Measurements from ENCODE around the gene ING3. TPM values are rescaled to one million over a fixed set of nuclear protein-coding genes. Genes with fewer than 3 reads are reported as not detected.

The ING3 gene
- total and polyA plus RNA-seq, 12 donors = 6.0 to 18.1 (median 13.5) TPM

DNA sequence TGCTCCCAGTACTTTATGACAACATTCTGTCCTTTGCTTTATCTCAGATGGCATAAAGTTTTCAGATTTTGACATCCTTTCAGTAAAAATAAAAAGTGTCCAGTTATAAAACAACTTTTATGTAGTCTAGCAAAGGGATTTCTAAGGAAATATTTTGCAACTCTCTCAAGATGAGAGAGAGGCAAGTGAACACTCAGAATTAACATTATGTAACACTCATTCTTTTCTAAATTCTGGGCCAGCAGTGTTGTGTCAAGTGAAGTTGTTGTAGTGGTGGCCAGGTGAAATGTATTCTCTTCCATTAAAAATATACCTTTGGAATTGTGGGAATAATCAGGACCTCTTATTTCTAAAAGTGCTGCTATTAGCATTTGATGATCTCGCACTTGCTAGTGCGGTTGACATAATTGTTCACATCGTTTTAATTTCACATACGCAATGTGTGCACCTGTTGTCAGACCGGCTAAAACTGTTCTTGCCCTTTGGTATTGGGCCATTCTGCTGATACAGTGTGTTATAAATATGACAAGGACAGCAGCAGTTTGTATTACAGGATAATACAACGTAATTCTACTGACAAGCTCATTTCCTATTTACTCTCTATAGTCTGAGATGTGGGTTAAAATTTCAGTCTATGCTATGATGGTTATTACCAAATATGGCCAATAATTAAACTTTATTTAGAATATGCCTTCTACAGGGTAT lies 61.7 kb downstream of the ING3 start:
- H3K9me3 ChIP-seq = no peaks in the 10 kb centered on the region
- TF ChIP-seq, protein P1, sequence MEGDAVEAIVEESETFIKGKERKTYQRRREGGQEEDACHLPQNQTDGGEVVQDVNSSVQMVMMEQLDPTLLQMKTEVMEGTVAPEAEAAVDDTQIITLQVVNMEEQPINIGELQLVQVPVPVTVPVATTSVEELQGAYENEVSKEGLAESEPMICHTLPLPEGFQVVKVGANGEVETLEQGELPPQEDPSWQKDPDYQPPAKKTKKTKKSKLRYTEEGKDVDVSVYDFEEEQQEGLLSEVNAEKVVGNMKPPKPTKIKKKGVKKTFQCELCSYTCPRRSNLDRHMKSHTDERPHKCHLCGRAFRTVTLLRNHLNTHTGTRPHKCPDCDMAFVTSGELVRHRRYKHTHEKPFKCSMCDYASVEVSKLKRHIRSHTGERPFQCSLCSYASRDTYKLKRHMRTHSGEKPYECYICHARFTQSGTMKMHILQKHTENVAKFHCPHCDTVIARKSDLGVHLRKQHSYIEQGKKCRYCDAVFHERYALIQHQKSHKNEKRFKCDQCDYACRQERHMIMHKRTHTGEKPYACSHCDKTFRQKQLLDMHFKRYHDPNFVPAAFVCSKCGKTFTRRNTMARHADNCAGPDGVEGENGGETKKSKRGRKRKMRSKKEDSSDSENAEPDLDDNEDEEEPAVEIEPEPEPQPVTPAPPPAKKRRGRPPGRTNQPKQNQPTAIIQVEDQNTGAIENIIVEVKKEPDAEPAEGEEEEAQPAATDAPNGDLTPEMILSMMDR (IDR thresholded peaks at IDR 0.05) = no peak
- no peaks in the 10 kb centered on the region for H3K27me3 ChIP-seq
- intact Hi-C loops (cut with DNase I) = no loop called here
- ATAC-seq = peak in 6 of 8 donors; percentile 50 to 76 (median 70)
- H3K27ac ChIP-seq = peak overlapping the region in 7 of 10 donors; percentile 7 to 61 (median 37)
- DNase-seq = no peak
- H3K4me3 ChIP-seq = no peak overlapping the region
- peaks cover 0 to 19% (median 0%) of the 10 kb centered on the region in 9 donors for H3K36me3 ChIP-seq
- WGBS, 2 donors = 63% methylated on average over 6 of the region's 6 CpGs
- H3K4me1 ChIP-seq = peaks cover 0 to 52% (median 42%) of the 10 kb centered on the region in 9 donors

DNA sequence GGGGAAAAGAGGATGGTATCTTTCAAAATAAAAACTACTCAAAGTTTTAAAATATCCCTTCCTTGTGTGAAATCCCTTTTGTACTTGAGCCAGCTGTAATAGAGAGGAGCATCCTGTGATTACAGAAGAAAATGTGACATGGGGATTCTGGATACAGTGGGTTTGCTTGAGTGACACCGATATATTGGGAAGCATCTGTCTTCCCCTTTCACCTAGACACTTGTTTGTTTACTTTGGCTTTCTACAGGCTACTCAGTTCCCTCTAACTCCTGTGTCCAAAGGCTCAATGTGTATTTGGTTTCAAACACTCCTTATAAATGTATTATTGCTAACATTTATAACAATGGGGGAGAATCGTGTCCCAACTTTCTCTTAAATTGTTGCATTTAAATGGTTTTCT lies 62.3 kb downstream of the ING3 start:
- Histone ChIP-seq H3K4me1 (peaks cover 0 to 52% (median 42%) of the 10 kb centered on the region in 9 donors), H3K36me3 (peaks cover 0 to 19% (median 0%) of the 10 kb centered on the region in 9 donors), H3K27me3 (no peaks in the 10 kb centered on the region), H3K27ac (peak overlapping the region in 6 of 10 donors; percentile 32 to 61 (median 46)), H3K9me3 (no peaks in the 10 kb centered on the region), H3K4me3 (no peak overlapping the region)
- DNase-seq (no peak), ATAC-seq (peak in 3 of 8 donors; percentile 25 to 42 (median 36))
- intact Hi-C loops (cut with DNase I) = no loop called here
- 46 to 60% methylated on average over 2 of the region's 2 CpGs for WGBS, 2 donors
- TF ChIP-seq, protein P1 (IDR thresholded peaks at IDR 0.05) = no peak

DNA sequence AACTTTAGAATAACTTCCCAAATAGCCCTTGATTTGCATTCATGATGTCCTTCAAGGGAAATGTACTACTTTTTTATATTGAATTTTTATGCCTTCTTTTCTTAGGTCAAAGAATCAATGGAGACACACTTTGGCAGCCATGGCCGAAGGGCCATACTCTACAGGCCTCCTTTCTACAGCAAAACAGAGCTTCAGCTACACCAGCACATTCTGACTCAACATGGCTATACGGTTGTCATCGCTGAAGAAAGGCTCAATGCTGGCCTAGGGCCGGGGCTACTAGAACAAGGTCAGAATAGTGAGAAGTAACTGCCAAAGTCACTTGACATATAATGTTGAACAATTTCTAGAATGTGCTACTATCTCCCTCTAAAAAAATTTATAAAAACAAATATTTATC lies 65.0 kb downstream of the ING3 start:
- Histone ChIP-seq H3K4me1 (peaks cover 0 to 78% (median 66%) of the 10 kb centered on the region in 9 donors), H3K36me3 (peaks cover 0 to 19% (median 0%) of the 10 kb centered on the region in 9 donors), H3K27me3 (no peaks in the 10 kb centered on the region), H3K4me3 (no peak overlapping the region), H3K27ac (peak overlapping the region in 7 of 10 donors; percentile 4 to 82 (median 38)), H3K9me3 (peaks cover 0 to 3% (median 0%) of the 10 kb centered on the region in 11 donors)
- DNase-seq = no peak
- WGBS, 2 donors = 84 to 93% methylated on average over 4 of the region's 4 CpGs
- ATAC-seq = no peak
- intact Hi-C loops (cut with DNase I) = no loop called here
- TF ChIP-seq, protein P1 (IDR thresholded peaks at IDR 0.05) = no peak

DNA sequence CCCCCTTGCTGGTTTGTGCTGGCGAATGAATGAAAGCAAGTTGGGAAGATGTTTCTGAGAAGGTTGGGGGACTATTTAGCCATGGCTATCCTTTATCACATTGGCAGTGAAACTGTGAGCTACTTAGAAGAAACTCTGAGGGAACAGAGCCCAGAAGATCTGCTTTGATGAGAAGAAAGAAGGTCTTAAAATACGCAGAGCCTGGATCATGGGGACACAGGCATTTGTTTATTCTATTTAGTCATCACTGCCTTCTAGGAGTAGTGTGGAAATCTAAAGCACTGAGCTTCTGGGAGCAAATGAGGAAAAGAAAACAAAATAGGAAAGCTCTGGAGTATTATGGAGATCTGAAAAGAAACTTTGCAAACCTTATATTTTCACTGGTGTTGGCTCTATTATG lies 66.4 kb downstream of the ING3 start:
- intact Hi-C loops (cut with DNase I) = no loop called here
- TF ChIP-seq, protein P1 (IDR thresholded peaks at IDR 0.05) = no peak
- Histone ChIP-seq H3K4me3 (no peak overlapping the region), H3K9me3 (peaks cover 0 to 3% (median 0%) of the 10 kb centered on the region in 11 donors), H3K36me3 (peaks cover 0 to 19% (median 0%) of the 10 kb centered on the region in 9 donors), H3K27ac (peak overlapping the region in 8 of 10 donors; percentile 1 to 82 (median 74)), H3K4me1 (peaks cover 0 to 84% (median 68%) of the 10 kb centered on the region in 9 donors), H3K27me3 (no peaks in the 10 kb centered on the region)
- WGBS, 2 donors = 72 to 79% methylated on average over 2 of the region's 2 CpGs
- peak in 1 of 2 donors; percentile 18 for DNase-seq
- ATAC-seq = peak in 7 of 8 donors; percentile 34 to 60 (median 55)
